Parathyroid adenoma (tissue), 2 donors: Measurements from ENCODE around the gene ECSIT.

Source experiments
- H2AFZ ChIP-seq: fragments of 300-600 bp; sonication (generic); one replicate; pipeline ENCODE4 v1.7.0; 2017; ENCODE audit warnings: antibody characterized with exemption, mild to moderate bottlenecking
- H3K27ac ChIP-seq: fragments of 300-600 bp; sonication (generic); one replicate; pipeline ENCODE4 v1.7.0; 2017
- H3K27me3 ChIP-seq: fragments of 300-600 bp; sonication (generic); one replicate; pipeline ENCODE4 v1.7.0; 2017; ENCODE audit warnings: low read length; ENCODE audit not compliant: control insufficient read depth, insufficient read depth
- H3K36me3 ChIP-seq: fragments of 300-600 bp; sonication (generic); one replicate; pipeline ENCODE4 v1.7.0; 2017; ENCODE audit warnings: low read length; ENCODE audit not compliant: control insufficient read depth, insufficient read depth
- H3K4me1 ChIP-seq: fragments of 300-600 bp; sonication (generic); one replicate; pipeline ENCODE4 v1.7.0; 2017; ENCODE audit warnings: control low read depth
- H3K4me2 ChIP-seq: fragments of 300-600 bp; sonication (generic); one replicate; pipeline ENCODE4 v1.7.0; 2017; ENCODE audit warnings: low read length
- H3K4me3 ChIP-seq: fragments of 300-600 bp; sonication (generic); one replicate; pipeline ENCODE4 v1.7.0; 2017; ENCODE audit warnings: low read depth, low read length
- H3K79me2 ChIP-seq: fragments of 300-600 bp; sonication (generic); one replicate; pipeline ENCODE4 v1.7.0; 2017; ENCODE audit warnings: control low read depth
- H3K9ac ChIP-seq: fragments of 300-600 bp; sonication (generic); one replicate; pipeline ENCODE4 v1.7.0; 2017; ENCODE audit warnings: mild to moderate bottlenecking
- H3K9me3 ChIP-seq: fragments of 300-600 bp; sonication (generic); one replicate; pipeline ENCODE4 v1.7.0; 2017; ENCODE audit warnings: low read length; ENCODE audit not compliant: control insufficient read depth
- CTCF ChIP-seq: fragments of 300-600 bp; sonication (generic); IDR thresholded peaks from one replicate; pipeline ENCODE4 v1.7.0; 2017; ENCODE audit warnings: antibody characterized with exemption, mild to moderate bottlenecking
- donor health status: primary hyperparathyroidism.

ECSIT gene

GRCh38 chr19:11534538-11534937 is 5.6 kb upstream of the ECSIT start:
- Histone ChIP-seq H3K27me3 (no peaks in the 10 kb centered on the region), H3K4me3 (no peak overlapping the region), H3K9me3 (no peaks in the 10 kb centered on the region), H3K79me2 (no peaks in the 10 kb centered on the region), H3K4me2 (no peak overlapping the region), H3K27ac (no peak overlapping the region), H3K4me1 (peaks cover 5% of the 10 kb centered on the region), H3K36me3 (no peaks in the 10 kb centered on the region), H3K9ac (no peak overlapping the region), H2AFZ (peak overlapping the region; percentile 22)
- TF ChIP-seq CTCF, result no peak

- no peak overlapping the region for H3K4me2 ChIP-seq
- H3K27ac ChIP-seq, result peak overlapping the region; percentile 39
- H3K27me3 ChIP-seq, result no peaks in the 10 kb centered on the region
- H3K36me3 ChIP-seq, result no peaks in the 10 kb centered on the region
- no peaks in the 10 kb centered on the region for H3K9me3 ChIP-seq
- peaks cover 29% of the 10 kb centered on the region for H3K79me2 ChIP-seq
- peak; percentile 42 for TF ChIP-seq CTCF
- peak overlapping the region; percentile 69 for H2AFZ ChIP-seq
- no peak overlapping the region for H3K4me3 ChIP-seq
- H3K9ac ChIP-seq, result no peak overlapping the region
- H3K4me1 ChIP-seq, result peaks cover 5% of the 10 kb centered on the region
Measured at GRCh38 chr19:11530432-11530831, 1.5 kb upstream of the ECSIT start.

GRCh38 chr19:11519138-11519537 is 9.8 kb downstream of the ECSIT start:
- Histone ChIP-seq H2AFZ (no peak overlapping the region), H3K27me3 (no peaks in the 10 kb centered on the region), H3K4me2 (no peak overlapping the region), H3K36me3 (no peaks in the 10 kb centered on the region), H3K9me3 (no peaks in the 10 kb centered on the region), H3K9ac (no peak overlapping the region), H3K27ac (no peak overlapping the region), H3K4me3 (no peak overlapping the region), H3K79me2 (peaks cover 5% of the 10 kb centered on the region), H3K4me1 (no peaks in the 10 kb centered on the region)
- no peak for TF ChIP-seq CTCF

- Histone ChIP-seq H3K9me3 (no peaks in the 10 kb centered on the region), H2AFZ (no peak overlapping the region), H3K36me3 (no peaks in the 10 kb centered on the region), H3K79me2 (peaks cover 2% of the 10 kb centered on the region), H3K9ac (no peak overlapping the region), H3K4me1 (no peaks in the 10 kb centered on the region), H3K27me3 (no peaks in the 10 kb centered on the region), H3K4me2 (no peak overlapping the region), H3K27ac (no peak overlapping the region), H3K4me3 (no peak overlapping the region)
- no peak for TF ChIP-seq CTCF
Measured at GRCh38 chr19:11513946-11514345, 15.0 kb downstream of the ECSIT start.

- no peak overlapping the region for H2AFZ ChIP-seq
- no peaks in the 10 kb centered on the region for H3K79me2 ChIP-seq
- no peak overlapping the region for H3K4me3 ChIP-seq
- H3K4me2 ChIP-seq, result no peak overlapping the region
- no peaks in the 10 kb centered on the region for H3K4me1 ChIP-seq
- no peaks in the 10 kb centered on the region for H3K36me3 ChIP-seq
- no peak overlapping the region for H3K9ac ChIP-seq
- no peak for TF ChIP-seq CTCF
- H3K27me3 ChIP-seq, result no peaks in the 10 kb centered on the region
- no peak overlapping the region for H3K27ac ChIP-seq
- H3K9me3 ChIP-seq, result no peaks in the 10 kb centered on the region
Measured at GRCh38 chr19:11510444-11510843, 18.5 kb downstream of the ECSIT start.
